H9 (cell line): ENCODE data around the gene MYLK3. TPM values are rescaled to one million over a fixed set of nuclear protein-coding genes. Genes with fewer than 3 reads are reported as not detected.
"Not testable (repeated sequence)": the region's sequence is repeated elsewhere in the genome, so short reads cannot be mapped to it uniquely, and the experiment has no call there.

Experiments
- DNase-seq: peaks from one replicate; pipeline ENCODE4 v3.0.0-alpha.2; 2017
- H2AFZ ChIP-seq: one replicate; pipeline ENCODE4 v1.6.1; 2013; ENCODE audit warnings: mild to moderate bottlenecking, low read length, control low read depth, moderate library complexity
- H2AK5ac ChIP-seq: 2 replicates; pipeline ENCODE4 v1.6.1; 2013; ENCODE audit warnings: low read length, control low read depth, mixed read lengths; ENCODE audit not compliant: insufficient read length
- H2BK120ac ChIP-seq: one replicate; pipeline ENCODE4 v1.6.1; 2013; ENCODE audit warnings: low read depth, mild to moderate bottlenecking, low read length, control low read depth, inconsistent platforms; ENCODE audit not compliant: poor library complexity, severe bottlenecking
- H2BK12ac ChIP-seq: 2 replicates; pipeline ENCODE4 v1.6.1; 2013; ENCODE audit warnings: low read length, control low read depth, mixed read lengths, low read depth; ENCODE audit not compliant: insufficient read length
- H2BK15ac ChIP-seq: 2 replicates; pipeline ENCODE4 v1.6.1; 2013; ENCODE audit warnings: low read depth, low read length, control low read depth
- H2BK20ac ChIP-seq: one replicate; pipeline ENCODE4 v1.6.1; 2013; ENCODE audit warnings: low read depth, mild to moderate bottlenecking, low read length, control low read depth, inconsistent platforms; ENCODE audit not compliant: poor library complexity, severe bottlenecking
- H2BK5ac ChIP-seq: 2 replicates; pipeline ENCODE4 v1.6.1; 2013; ENCODE audit warnings: low read length, control low read depth, mixed read lengths; ENCODE audit not compliant: insufficient read length
- H3K14ac ChIP-seq: 2 replicates; pipeline ENCODE4 v1.6.1; 2013; ENCODE audit warnings: low read length, control low read depth; ENCODE audit not compliant: insufficient read depth
- H3K18ac ChIP-seq: 2 replicates; pipeline ENCODE4 v1.6.1; 2013; ENCODE audit warnings: low read depth, mild to moderate bottlenecking, mixed read lengths, low read length, control low read depth; ENCODE audit not compliant: insufficient read length
- H3K23ac ChIP-seq: 2 replicates; pipeline ENCODE4 v1.6.1; 2013; ENCODE audit warnings: low read length, control low read depth, mixed read lengths, low read depth; ENCODE audit not compliant: insufficient read length
- H3K23me2 ChIP-seq: 2 replicates; pipeline ENCODE4 v1.6.1; 2013; ENCODE audit warnings: low read depth, mild to moderate bottlenecking, mixed read lengths, low read length, control low read depth; ENCODE audit not compliant: insufficient read length, poor library complexity, severe bottlenecking
- H3K27ac ChIP-seq: 2 replicates; pipeline ENCODE4 v1.5.1; 2013; ENCODE audit warnings: low read length, control low read depth, mixed read lengths, low read depth; ENCODE audit not compliant: insufficient read length
- H3K27me3 ChIP-seq: 2 replicates; pipeline ENCODE4 v1.6.1; 2013; ENCODE audit warnings: low read length, control low read depth, inconsistent platforms; ENCODE audit not compliant: insufficient read depth
- H3K4ac ChIP-seq: 2 replicates; pipeline ENCODE4 v1.6.1; 2013; ENCODE audit warnings: low read depth, mild to moderate bottlenecking, control low read depth, inconsistent platforms, low read length, moderate library complexity
- H3K4me1 ChIP-seq: 2 replicates; pipeline ENCODE4 v1.6.1; 2013; ENCODE audit warnings: low read length, control low read depth, inconsistent platforms; ENCODE audit not compliant: insufficient read depth
- H3K4me2 ChIP-seq: 2 replicates; pipeline ENCODE4 v1.6.1; 2013; ENCODE audit warnings: low read length, control low read depth, mixed read lengths; ENCODE audit not compliant: insufficient read length, insufficient read depth
- H3K56ac ChIP-seq: 2 replicates; pipeline ENCODE4 v1.6.1; 2013; ENCODE audit warnings: low read depth, mild to moderate bottlenecking, mixed read lengths, low read length, control low read depth; ENCODE audit not compliant: insufficient read length
- H3K79me1 ChIP-seq: 2 replicates; pipeline ENCODE4 v1.6.1; 2013; ENCODE audit warnings: low read depth, mild to moderate bottlenecking, moderate library complexity, low read length, control low read depth, inconsistent platforms; ENCODE audit not compliant: insufficient read depth, poor library complexity, severe bottlenecking
- H3K79me2 ChIP-seq: 2 replicates; pipeline ENCODE4 v1.6.1; 2013; ENCODE audit warnings: low read length, control low read depth, inconsistent platforms; ENCODE audit not compliant: insufficient read depth
- H3K9ac ChIP-seq: 2 replicates; pipeline ENCODE4 v1.6.1; 2013; ENCODE audit warnings: low read length, control low read depth, mixed read lengths; ENCODE audit not compliant: insufficient read length; ENCODE audit errors: extremely low read depth
- H3K9me3 ChIP-seq: one replicate; pipeline ENCODE4 v1.6.1; 2013; ENCODE audit warnings: low read depth, low read length, inconsistent platforms; ENCODE audit not compliant: control insufficient read depth
- H3T11ph ChIP-seq: one replicate; pipeline ENCODE4 v1.6.1; 2013; ENCODE audit warnings: mild to moderate bottlenecking, low read length, control low read depth, inconsistent platforms
- H4K20me1 ChIP-seq: one replicate; pipeline ENCODE4 v1.6.1; 2013; ENCODE audit not compliant: control insufficient read depth, insufficient read length, insufficient read depth
- H4K5ac ChIP-seq: 2 replicates; pipeline ENCODE4 v1.6.1; 2013; ENCODE audit warnings: low read depth, mild to moderate bottlenecking, mixed read lengths, low read length, control low read depth; ENCODE audit not compliant: insufficient read length
- H4K8ac ChIP-seq: replicated peaks from 2 replicates; pipeline ENCODE4 v1.6.1; 2013; ENCODE audit warnings: low read length, control low read depth, mixed read lengths, low read depth; ENCODE audit not compliant: insufficient read length
- H4K91ac ChIP-seq: 2 replicates; pipeline ENCODE4 v1.6.1; 2013; ENCODE audit warnings: low read depth, mild to moderate bottlenecking, moderate library complexity, mixed read lengths, low read length, control low read depth; ENCODE audit not compliant: insufficient read length
- H3K27ac Mint-ChIP-seq, 3 experiments: 2 replicates in 2 of 3; 3 replicates in 1 of 3; pipeline ENCODE4 v1.8.0; 2020 to 2021; ENCODE audit warnings: mixed read lengths in 3 of 3, mild to moderate bottlenecking in 1 of 3, moderate library complexity in 1 of 3
- H3K27me3 Mint-ChIP-seq: 2 replicates; pipeline ENCODE4 v1.8.0; 2021; ENCODE audit warnings: low read depth, mild to moderate bottlenecking, moderate library complexity, mixed read lengths
- H3K36me3 Mint-ChIP-seq, 3 experiments: 2 replicates in 2 of 3; 3 replicates in 1 of 3; pipeline ENCODE4 v1.8.0; 2020 to 2021; ENCODE audit warnings: low read depth in 3 of 3, mixed read lengths in 3 of 3; ENCODE audit not compliant: insufficient read depth in 1 of 3
- H3K4me1 Mint-ChIP-seq, 2 experiments: 2 replicates each; pipeline ENCODE4 v1.8.0; 2020; ENCODE audit warnings: mixed read lengths in 2 of 2
- H3K4me3 Mint-ChIP-seq, 2 experiments: 2 replicates in 1 of 2; 3 replicates in 1 of 2; pipeline ENCODE4 v1.8.0; 2020 to 2021; ENCODE audit warnings: mild to moderate bottlenecking in 2 of 2, mixed read lengths in 2 of 2, moderate library complexity in 1 of 2
- H3K9me3 Mint-ChIP-seq, 2 experiments: 2 replicates in 1 of 2; 3 replicates in 1 of 2; pipeline ENCODE4 v1.8.0; 2020; ENCODE audit warnings: mild to moderate bottlenecking in 2 of 2, mixed read lengths in 2 of 2, moderate library complexity in 1 of 2
- WGBS: extraction: QIAGEN DNeasy Blood & Tissue Kit; methylation state at CpG from one replicate; pipeline ENCODE4 v1.1.7; 2013; ENCODE audit warnings: missing lambda C conversion rate, low lambda C conversion rate, mixed read lengths; ENCODE audit not compliant: insufficient read length; ENCODE audit errors: extremely low coverage; 5-methylcytosine and 5-hydroxymethylcytosine counted together
- total RNA-seq: library from RNA; stranded (reverse); gene quantifications from 2 replicates; pipeline ENCODE4 v1.2.1, GENCODE V29; 2021

Gene MYLK3
- total RNA-seq, 1 experiment from 2014 or later = 0.90 TPM

- not testable (repeated sequence) for H3T11ph ChIP-seq, H3K14ac ChIP-seq, H3K9me3 ChIP-seq, H2BK5ac ChIP-seq, H3K27me3 Mint-ChIP-seq, H4K8ac ChIP-seq, H3K79me1 ChIP-seq, H3K9ac ChIP-seq, H4K20me1 ChIP-seq, H3K4ac ChIP-seq, H4K5ac ChIP-seq, H3K4me3 Mint-ChIP-seq, H3K27ac Mint-ChIP-seq, H3K56ac ChIP-seq, H3K18ac ChIP-seq, H3K4me1 ChIP-seq, H3K23ac ChIP-seq, H3K4me1 Mint-ChIP-seq, DNase-seq, H2BK20ac ChIP-seq, H3K27me3 ChIP-seq, H3K9me3 Mint-ChIP-seq, H4K91ac ChIP-seq, H2BK120ac ChIP-seq, H2AK5ac ChIP-seq, H2BK12ac ChIP-seq, H3K27ac ChIP-seq, H3K4me2 ChIP-seq, H3K23me2 ChIP-seq, H2AFZ ChIP-seq, H3K79me2 ChIP-seq, H2BK15ac ChIP-seq
- no CpG with 5 or more reads among the region's 1 CpG for WGBS
- H3K36me3 Mint-ChIP-seq = peaks cover 22 to 66% (median 64%) of the 10 kb centered on the region in 3 experiments; a peak in 5 of 7 replicates
These were observed 70.2 kb downstream of the MYLK3 start for GRCh38 chr16:46677943-46678342.
